WTC11 (cell line): ENCODE measurements around the gene CDH22. TPM values are rescaled to one million over a fixed set of nuclear protein-coding genes. Genes with fewer than 3 reads are reported as not detected.

Experiments used
- ATAC-seq: fragments of 200-7000 bp; cut with Tn5 transposase; 2 replicates; pipeline ENCODE4 v1.10.0; 2021; ENCODE audit warnings: mild to moderate bottlenecking, moderate library complexity
- CTCF ChIA-PET: fragments of 300-600 bp; sonication (Branson Sonifier 250); formaldehyde crosslinking; loops from one replicate; lab custom pipeline; 2021; ENCODE audit warnings: antibody characterized with exemption; lab: Charles Lee
- POLR2A ChIA-PET: fragments of 350-600 bp; sonication (Branson Sonifier 250); formaldehyde crosslinking; loops from one replicate; lab custom pipeline; 2021; ENCODE audit warnings: antibody characterized with exemption; lab: Charles Lee
- DNase-seq: peaks from one replicate; pipeline ENCODE4 v3.0.0; 2021; ENCODE audit warnings: low spot score
- H3K27ac Mint-ChIP-seq: 2 replicates; pipeline ENCODE4 v1.8.0; 2021; ENCODE audit warnings: mixed read lengths
- H3K27me3 Mint-ChIP-seq: 2 replicates; pipeline ENCODE4 v1.8.0; 2021; ENCODE audit warnings: low read depth, mild to moderate bottlenecking, moderate library complexity, mixed read lengths
- H3K36me3 Mint-ChIP-seq: 2 replicates; pipeline ENCODE4 v1.8.0; 2021; ENCODE audit warnings: mixed read lengths
- H3K4me1 Mint-ChIP-seq: 2 replicates; pipeline ENCODE4 v1.8.0; 2022; ENCODE audit warnings: mixed read lengths
- H3K4me3 Mint-ChIP-seq: 2 replicates; pipeline ENCODE4 v1.8.0; 2021; ENCODE audit warnings: mild to moderate bottlenecking, moderate library complexity, mixed read lengths
- H3K9me3 Mint-ChIP-seq: 2 replicates; pipeline ENCODE4 v1.8.0; 2021; ENCODE audit warnings: mixed read lengths
- AR ChIP-seq: fragments of 250-450 bp; sonication (Bioruptor Pico); IDR thresholded peaks from 2 replicates; pipeline ENCODE4 v1.9.0; 2021; ENCODE audit warnings: mild to moderate bottlenecking
- CBFB ChIP-seq: sonication (generic); formaldehyde crosslinking; IDR thresholded peaks from 2 replicates; pipeline ENCODE4 v1.8.1; 2022; ENCODE audit warnings: mild to moderate bottlenecking, low read depth, missing genetic modification reagents
- GABPB1 ChIP-seq: sonication (generic); formaldehyde crosslinking; IDR thresholded peaks from 2 replicates; pipeline ENCODE4 v1.8.1; 2023; ENCODE audit warnings: mild to moderate bottlenecking, missing genetic modification reagents
- GTF2I ChIP-seq: fragments of 250-450 bp; sonication (Bioruptor Pico); conservative IDR thresholded peaks from 2 replicates; pipeline ENCODE4 v1.4.0; 2021; ENCODE audit warnings: mild to moderate bottlenecking
- HMGA2 ChIP-seq: fragments of 250-450 bp; sonication (Bioruptor Pico); IDR thresholded peaks from 2 replicates; pipeline ENCODE4 v1.4.0; 2021; ENCODE audit warnings: mild to moderate bottlenecking, moderate library complexity
- MLX ChIP-seq: sonication (generic); formaldehyde crosslinking; IDR thresholded peaks from 2 replicates; pipeline ENCODE4 v1.8.1; 2023; ENCODE audit warnings: mild to moderate bottlenecking, missing genetic modification reagents, moderate library complexity
- NR3C1 ChIP-seq: sonication (generic); formaldehyde crosslinking; conservative IDR thresholded peaks from 2 replicates; pipeline ENCODE4 v1.8.1; 2023; ENCODE audit warnings: low read depth, mild to moderate bottlenecking, missing genetic modification reagents
- RELA ChIP-seq: sonication (generic); formaldehyde crosslinking; IDR thresholded peaks from 2 replicates; pipeline ENCODE4 v1.8.1; 2022; ENCODE audit warnings: missing genetic modification reagents, mild to moderate bottlenecking, borderline replicate concordance
- TEAD4 ChIP-seq: sonication (generic); formaldehyde crosslinking; IDR thresholded peaks from 2 replicates; pipeline ENCODE4 v1.8.0; 2022; ENCODE audit warnings: mild to moderate bottlenecking, missing genetic modification reagents
- ZNF138 ChIP-seq: sonication (generic); formaldehyde crosslinking; conservative IDR thresholded peaks from 2 replicates; pipeline ENCODE4 v1.8.1; 2022; ENCODE audit warnings: mild to moderate bottlenecking, moderate library complexity, missing genetic modification reagents
- ZNF219 ChIP-seq: sonication (generic); formaldehyde crosslinking; IDR thresholded peaks from 2 replicates; pipeline ENCODE4 v1.8.0; 2023; ENCODE audit warnings: missing genetic modification reagents, mild to moderate bottlenecking, borderline replicate concordance
- ZNF232 ChIP-seq: sonication (generic); formaldehyde crosslinking; IDR thresholded peaks from 2 replicates; pipeline ENCODE4 v1.8.0; 2022; ENCODE audit warnings: mild to moderate bottlenecking, missing genetic modification reagents
- total RNA-seq: library from RNA; stranded (reverse); gene quantifications from 3 replicates; pipeline ENCODE4 v1.2.3, GENCODE V29; 2021
- TF ChIP-seq, protein P1 (sequence below): sonication (generic); formaldehyde crosslinking; conservative IDR thresholded peaks from 2 replicates; pipeline ENCODE4 v1.8.1; 2023; ENCODE audit warnings: mild to moderate bottlenecking, low read depth, missing genetic modification reagents, moderate library complexity
- TF ChIP-seq, protein P2 (sequence below): fragments of 250-450 bp; sonication (Bioruptor Pico); IDR thresholded peaks from 2 replicates; pipeline ENCODE4 v1.8.0; 2021; ENCODE audit warnings: mild to moderate bottlenecking
- TF ChIP-seq, protein P3 (sequence below): fragments of 250-450 bp; sonication (Bioruptor Pico); IDR thresholded peaks from 2 replicates; pipeline ENCODE4 v1.9.0; 2021; ENCODE audit warnings: mild to moderate bottlenecking, borderline replicate concordance
- TF ChIP-seq, protein P4 (sequence below): sonication (generic); formaldehyde crosslinking; IDR thresholded peaks from 2 replicates; pipeline ENCODE4 v1.8.1; 2022; ENCODE audit warnings: missing genetic modification reagents, borderline replicate concordance
- TF ChIP-seq, protein P5 (sequence below): fragments of 250-450 bp; sonication (Bioruptor Pico); IDR thresholded peaks from 2 replicates; pipeline ENCODE4 v1.9.0; 2021; ENCODE audit warnings: mild to moderate bottlenecking

CDH22 gene
- total RNA-seq, 1 experiment from 2014 or later: 0.13 TPM

DNA sequence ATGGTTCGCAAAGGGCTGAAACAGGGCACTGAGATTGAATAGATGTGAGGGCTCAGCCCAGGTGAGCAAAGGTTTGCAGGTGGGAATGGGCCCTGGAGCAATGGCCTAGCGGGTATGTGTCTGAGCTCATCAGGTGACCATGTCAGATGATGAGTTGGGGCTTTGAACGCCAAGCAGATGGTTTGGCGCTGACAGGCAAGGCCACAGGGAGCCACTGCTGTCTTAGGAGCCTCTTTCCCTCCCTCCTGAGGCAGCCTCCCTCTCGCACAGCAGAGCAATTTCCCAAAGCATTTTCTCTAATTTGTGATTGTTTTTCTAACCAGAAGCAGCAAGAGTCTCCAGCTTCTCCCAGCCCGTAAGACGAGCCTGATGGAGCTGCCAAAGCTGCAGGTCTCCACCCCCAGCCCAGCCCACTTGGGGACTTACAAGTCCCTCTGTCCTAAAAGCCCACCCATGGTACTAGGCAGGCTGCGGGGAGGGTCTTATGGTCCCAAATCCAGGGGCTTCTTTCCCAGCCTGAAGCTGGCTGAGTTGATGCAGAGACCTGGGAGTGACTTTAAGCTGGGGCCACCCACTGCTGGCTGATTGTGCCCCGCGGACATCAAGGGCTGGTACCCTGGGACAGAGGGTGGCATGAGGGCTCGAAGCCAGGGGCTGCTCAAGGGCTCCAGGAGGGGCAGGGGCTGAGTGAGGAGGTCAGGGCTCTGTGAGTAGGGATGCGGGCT lies 11.6 kb downstream of the CDH22 start:
- TF ChIP-seq, protein P1, sequence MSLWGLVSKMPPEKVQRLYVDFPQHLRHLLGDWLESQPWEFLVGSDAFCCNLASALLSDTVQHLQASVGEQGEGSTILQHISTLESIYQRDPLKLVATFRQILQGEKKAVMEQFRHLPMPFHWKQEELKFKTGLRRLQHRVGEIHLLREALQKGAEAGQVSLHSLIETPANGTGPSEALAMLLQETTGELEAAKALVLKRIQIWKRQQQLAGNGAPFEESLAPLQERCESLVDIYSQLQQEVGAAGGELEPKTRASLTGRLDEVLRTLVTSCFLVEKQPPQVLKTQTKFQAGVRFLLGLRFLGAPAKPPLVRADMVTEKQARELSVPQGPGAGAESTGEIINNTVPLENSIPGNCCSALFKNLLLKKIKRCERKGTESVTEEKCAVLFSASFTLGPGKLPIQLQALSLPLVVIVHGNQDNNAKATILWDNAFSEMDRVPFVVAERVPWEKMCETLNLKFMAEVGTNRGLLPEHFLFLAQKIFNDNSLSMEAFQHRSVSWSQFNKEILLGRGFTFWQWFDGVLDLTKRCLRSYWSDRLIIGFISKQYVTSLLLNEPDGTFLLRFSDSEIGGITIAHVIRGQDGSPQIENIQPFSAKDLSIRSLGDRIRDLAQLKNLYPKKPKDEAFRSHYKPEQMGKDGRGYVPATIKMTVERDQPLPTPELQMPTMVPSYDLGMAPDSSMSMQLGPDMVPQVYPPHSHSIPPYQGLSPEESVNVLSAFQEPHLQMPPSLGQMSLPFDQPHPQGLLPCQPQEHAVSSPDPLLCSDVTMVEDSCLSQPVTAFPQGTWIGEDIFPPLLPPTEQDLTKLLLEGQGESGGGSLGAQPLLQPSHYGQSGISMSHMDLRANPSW (CRISPR knock-in tag): no peak
- TF ChIP-seq MLX (CRISPR knock-in tag) (no peak), GTF2I (no peak), NR3C1 (no peak), ZNF138 (CRISPR knock-in tag) (no peak), CBFB (CRISPR knock-in tag) (no peak), RELA (CRISPR knock-in tag) (no peak), ZNF219 (CRISPR knock-in tag) (no peak), ZNF232 (CRISPR knock-in tag) (no peak), AR (CRISPR knock-in tag) (no peak), GABPB1 (CRISPR knock-in tag) (no peak), TEAD4 (no peak), HMGA2 (CRISPR knock-in tag) (no peak)
- TF ChIP-seq, protein P2, sequence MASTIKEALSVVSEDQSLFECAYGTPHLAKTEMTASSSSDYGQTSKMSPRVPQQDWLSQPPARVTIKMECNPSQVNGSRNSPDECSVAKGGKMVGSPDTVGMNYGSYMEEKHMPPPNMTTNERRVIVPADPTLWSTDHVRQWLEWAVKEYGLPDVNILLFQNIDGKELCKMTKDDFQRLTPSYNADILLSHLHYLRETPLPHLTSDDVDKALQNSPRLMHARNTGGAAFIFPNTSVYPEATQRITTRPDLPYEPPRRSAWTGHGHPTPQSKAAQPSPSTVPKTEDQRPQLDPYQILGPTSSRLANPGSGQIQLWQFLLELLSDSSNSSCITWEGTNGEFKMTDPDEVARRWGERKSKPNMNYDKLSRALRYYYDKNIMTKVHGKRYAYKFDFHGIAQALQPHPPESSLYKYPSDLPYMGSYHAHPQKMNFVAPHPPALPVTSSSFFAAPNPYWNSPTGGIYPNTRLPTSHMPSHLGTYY (CRISPR knock-in tag): no peak
- TF ChIP-seq, protein P3, sequence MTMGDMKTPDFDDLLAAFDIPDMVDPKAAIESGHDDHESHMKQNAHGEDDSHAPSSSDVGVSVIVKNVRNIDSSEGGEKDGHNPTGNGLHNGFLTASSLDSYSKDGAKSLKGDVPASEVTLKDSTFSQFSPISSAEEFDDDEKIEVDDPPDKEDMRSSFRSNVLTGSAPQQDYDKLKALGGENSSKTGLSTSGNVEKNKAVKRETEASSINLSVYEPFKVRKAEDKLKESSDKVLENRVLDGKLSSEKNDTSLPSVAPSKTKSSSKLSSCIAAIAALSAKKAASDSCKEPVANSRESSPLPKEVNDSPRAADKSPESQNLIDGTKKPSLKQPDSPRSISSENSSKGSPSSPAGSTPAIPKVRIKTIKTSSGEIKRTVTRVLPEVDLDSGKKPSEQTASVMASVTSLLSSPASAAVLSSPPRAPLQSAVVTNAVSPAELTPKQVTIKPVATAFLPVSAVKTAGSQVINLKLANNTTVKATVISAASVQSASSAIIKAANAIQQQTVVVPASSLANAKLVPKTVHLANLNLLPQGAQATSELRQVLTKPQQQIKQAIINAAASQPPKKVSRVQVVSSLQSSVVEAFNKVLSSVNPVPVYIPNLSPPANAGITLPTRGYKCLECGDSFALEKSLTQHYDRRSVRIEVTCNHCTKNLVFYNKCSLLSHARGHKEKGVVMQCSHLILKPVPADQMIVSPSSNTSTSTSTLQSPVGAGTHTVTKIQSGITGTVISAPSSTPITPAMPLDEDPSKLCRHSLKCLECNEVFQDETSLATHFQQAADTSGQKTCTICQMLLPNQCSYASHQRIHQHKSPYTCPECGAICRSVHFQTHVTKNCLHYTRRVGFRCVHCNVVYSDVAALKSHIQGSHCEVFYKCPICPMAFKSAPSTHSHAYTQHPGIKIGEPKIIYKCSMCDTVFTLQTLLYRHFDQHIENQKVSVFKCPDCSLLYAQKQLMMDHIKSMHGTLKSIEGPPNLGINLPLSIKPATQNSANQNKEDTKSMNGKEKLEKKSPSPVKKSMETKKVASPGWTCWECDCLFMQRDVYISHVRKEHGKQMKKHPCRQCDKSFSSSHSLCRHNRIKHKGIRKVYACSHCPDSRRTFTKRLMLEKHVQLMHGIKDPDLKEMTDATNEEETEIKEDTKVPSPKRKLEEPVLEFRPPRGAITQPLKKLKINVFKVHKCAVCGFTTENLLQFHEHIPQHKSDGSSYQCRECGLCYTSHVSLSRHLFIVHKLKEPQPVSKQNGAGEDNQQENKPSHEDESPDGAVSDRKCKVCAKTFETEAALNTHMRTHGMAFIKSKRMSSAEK (CRISPR knock-in tag): no peak
- TF ChIP-seq, protein P4, sequence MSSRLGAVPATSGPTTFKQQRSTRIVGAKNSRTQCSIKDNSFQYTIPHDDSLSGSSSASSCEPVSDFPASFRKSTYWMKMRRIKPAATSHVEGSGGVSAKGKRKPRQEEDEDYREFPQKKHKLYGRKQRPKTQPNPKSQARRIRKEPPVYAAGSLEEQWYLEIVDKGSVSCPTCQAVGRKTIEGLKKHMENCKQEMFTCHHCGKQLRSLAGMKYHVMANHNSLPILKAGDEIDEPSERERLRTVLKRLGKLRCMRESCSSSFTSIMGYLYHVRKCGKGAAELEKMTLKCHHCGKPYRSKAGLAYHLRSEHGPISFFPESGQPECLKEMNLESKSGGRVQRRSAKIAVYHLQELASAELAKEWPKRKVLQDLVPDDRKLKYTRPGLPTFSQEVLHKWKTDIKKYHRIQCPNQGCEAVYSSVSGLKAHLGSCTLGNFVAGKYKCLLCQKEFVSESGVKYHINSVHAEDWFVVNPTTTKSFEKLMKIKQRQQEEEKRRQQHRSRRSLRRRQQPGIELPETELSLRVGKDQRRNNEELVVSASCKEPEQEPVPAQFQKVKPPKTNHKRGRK: no peak
- TF ChIP-seq, protein P5, sequence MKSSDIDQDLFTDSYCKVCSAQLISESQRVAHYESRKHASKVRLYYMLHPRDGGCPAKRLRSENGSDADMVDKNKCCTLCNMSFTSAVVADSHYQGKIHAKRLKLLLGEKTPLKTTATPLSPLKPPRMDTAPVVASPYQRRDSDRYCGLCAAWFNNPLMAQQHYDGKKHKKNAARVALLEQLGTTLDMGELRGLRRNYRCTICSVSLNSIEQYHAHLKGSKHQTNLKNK (CRISPR knock-in tag): no peak
- peaks cover 13% of the 10 kb centered on the region for H3K4me1 Mint-ChIP-seq
- ATAC-seq (no peak), DNase-seq (no peak)
- peaks cover 3% of the 10 kb centered on the region for H3K27me3 Mint-ChIP-seq
- no peak overlapping the region for H3K27ac Mint-ChIP-seq
- ChIA-PET CTCF (interaction anchor here (0.7 to 2.2 kb wide), 5 partner anchors 10 to 274 kb away, joined by 3 to 10 read pairs (median 3); no protein-coding TSS in a partner anchor), POLR2A (no interaction called here)
- H3K36me3 Mint-ChIP-seq: no peaks in the 10 kb centered on the region
- no peaks in the 10 kb centered on the region for H3K9me3 Mint-ChIP-seq
- no peak overlapping the region for H3K4me3 Mint-ChIP-seq
